HepG2 (cell line): Measurements from ENCODE around the gene PEX13. TPM values are rescaled to one million over a fixed set of nuclear protein-coding genes. Genes with fewer than 3 reads are reported as not detected.

Experiments
- BORCS8-MEF2B ChIP-seq: sonication (generic); formaldehyde crosslinking; IDR thresholded peaks from 2 replicates; pipeline ENCODE4 v1.8.0; 2022; ENCODE audit warnings: mild to moderate bottlenecking, missing genetic modification reagents
- ISX ChIP-seq: sonication (generic); formaldehyde crosslinking; conservative IDR thresholded peaks from 2 replicates; pipeline ENCODE4 v1.5.0; 2020; ENCODE audit warnings: missing genetic modification reagents
- MED1 ChIP-seq: sonication (generic); formaldehyde crosslinking; IDR thresholded peaks from 2 replicates; pipeline ENCODE4 v1.4.0; 2020; ENCODE audit warnings: missing genetic modification reagents
- ZMAT3 ChIP-seq: sonication (generic); formaldehyde crosslinking; conservative IDR thresholded peaks from 2 replicates; pipeline ENCODE4 v1.7.0; 2021; ENCODE audit warnings: missing genetic modification reagents
- ZNF282 ChIP-seq: fragments of 450-650 bp; IDR thresholded peaks from 2 replicates; pipeline ENCODE4 v1.6.1; 2018; ENCODE audit not compliant: partially characterized antibody
- polyA plus RNA-seq, 8 experiments: library from polyadenylated mRNA; depleted of rRNA in 3 of 8; stranded (reverse) in 7 of 8; unstranded in 1 of 8; fragments of >200 nt; fragmentation: Illumina TruSeq in 4 of 8; extraction: Trizol in 4 of 8; gene quantifications; 2 replicates each; pipeline versions ENCODE4 v1.2.1 to v1.2.3, GENCODE V29; 2011 to 2016; ENCODE audit warnings: low read depth in 4 of 8, missing spikeins in 1 of 8, mixed read lengths in 1 of 8; ENCODE audit not compliant: insufficient read depth in 1 of 8
- total RNA-seq, 5 experiments: library from RNA; depleted of rRNA; stranded (reverse); fragments of >200 nt; fragmentation: Illumina TruSeq; extraction: Trizol; gene quantifications; 2 replicates each; pipeline ENCODE4 v1.2.3, GENCODE V29; 2016; ENCODE audit warnings: low read depth in 1 of 5
- TF ChIP-seq, protein P1 (sequence below): IDR thresholded peaks from 2 replicates; pipeline ENCODE4 v1.6.1; 2016; ENCODE audit warnings: low read depth, missing genetic modification reagents, missing compliant biosample characterization
- TF ChIP-seq, protein P2 (sequence below): sonication (generic); formaldehyde crosslinking; conservative IDR thresholded peaks from 2 replicates; pipeline ENCODE4 v1.4.0; 2020; ENCODE audit warnings: missing genetic modification reagents
- TF ChIP-seq, protein P3 (sequence below): sonication (generic); formaldehyde crosslinking; IDR thresholded peaks from 2 replicates; pipeline ENCODE4 v1.4.0; 2020; ENCODE audit warnings: missing genetic modification reagents, borderline replicate concordance
- TF ChIP-seq, protein P4 (sequence below): fragments of 450-650 bp; IDR thresholded peaks from 2 replicates; pipeline ENCODE4 v1.6.1; 2016
- TF ChIP-seq, protein P5 (sequence below): IDR thresholded peaks from 2 replicates; pipeline ENCODE4 v1.6.1; 2016
- TF ChIP-seq, protein P6 (sequence below): sonication (generic); formaldehyde crosslinking; IDR thresholded peaks from 2 replicates; pipeline ENCODE4 v1.4.0; 2020; ENCODE audit warnings: low read depth, missing genetic modification reagents
- TF ChIP-seq, protein P7 (sequence below): sonication (generic); formaldehyde crosslinking; IDR thresholded peaks from 2 replicates; pipeline ENCODE4 v1.5.0; 2020; ENCODE audit warnings: missing genetic modification reagents

Gene PEX13
- total and polyA plus RNA-seq, 2 of the 13 experiments (the other 11 are each of a cell fraction or from before 2014, with no cell fraction given) = 47.9 to 75.9 TPM

DNA sequence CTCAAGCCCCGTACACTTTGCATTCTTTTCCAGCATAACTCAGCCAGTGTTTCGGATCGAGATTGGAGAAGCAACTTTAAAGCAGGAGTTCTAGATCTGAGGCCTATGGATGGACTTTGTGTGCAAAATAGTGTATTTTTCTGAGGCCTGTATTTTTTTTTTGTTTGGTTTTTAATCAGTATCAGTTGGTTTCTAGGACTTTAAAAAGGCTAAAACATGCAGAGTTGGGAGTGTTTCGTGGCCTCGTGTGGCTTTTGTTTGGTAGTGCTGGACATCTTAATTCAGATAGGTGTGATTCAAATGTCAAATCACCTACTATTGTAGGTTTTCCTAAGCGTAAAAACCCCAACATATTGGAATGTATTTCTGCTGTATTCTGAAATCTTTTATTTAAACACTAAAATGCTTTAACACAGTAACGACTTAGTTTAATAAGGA lies 817 bp downstream of the PEX13 start (continued):
- TF ChIP-seq, protein P1, sequence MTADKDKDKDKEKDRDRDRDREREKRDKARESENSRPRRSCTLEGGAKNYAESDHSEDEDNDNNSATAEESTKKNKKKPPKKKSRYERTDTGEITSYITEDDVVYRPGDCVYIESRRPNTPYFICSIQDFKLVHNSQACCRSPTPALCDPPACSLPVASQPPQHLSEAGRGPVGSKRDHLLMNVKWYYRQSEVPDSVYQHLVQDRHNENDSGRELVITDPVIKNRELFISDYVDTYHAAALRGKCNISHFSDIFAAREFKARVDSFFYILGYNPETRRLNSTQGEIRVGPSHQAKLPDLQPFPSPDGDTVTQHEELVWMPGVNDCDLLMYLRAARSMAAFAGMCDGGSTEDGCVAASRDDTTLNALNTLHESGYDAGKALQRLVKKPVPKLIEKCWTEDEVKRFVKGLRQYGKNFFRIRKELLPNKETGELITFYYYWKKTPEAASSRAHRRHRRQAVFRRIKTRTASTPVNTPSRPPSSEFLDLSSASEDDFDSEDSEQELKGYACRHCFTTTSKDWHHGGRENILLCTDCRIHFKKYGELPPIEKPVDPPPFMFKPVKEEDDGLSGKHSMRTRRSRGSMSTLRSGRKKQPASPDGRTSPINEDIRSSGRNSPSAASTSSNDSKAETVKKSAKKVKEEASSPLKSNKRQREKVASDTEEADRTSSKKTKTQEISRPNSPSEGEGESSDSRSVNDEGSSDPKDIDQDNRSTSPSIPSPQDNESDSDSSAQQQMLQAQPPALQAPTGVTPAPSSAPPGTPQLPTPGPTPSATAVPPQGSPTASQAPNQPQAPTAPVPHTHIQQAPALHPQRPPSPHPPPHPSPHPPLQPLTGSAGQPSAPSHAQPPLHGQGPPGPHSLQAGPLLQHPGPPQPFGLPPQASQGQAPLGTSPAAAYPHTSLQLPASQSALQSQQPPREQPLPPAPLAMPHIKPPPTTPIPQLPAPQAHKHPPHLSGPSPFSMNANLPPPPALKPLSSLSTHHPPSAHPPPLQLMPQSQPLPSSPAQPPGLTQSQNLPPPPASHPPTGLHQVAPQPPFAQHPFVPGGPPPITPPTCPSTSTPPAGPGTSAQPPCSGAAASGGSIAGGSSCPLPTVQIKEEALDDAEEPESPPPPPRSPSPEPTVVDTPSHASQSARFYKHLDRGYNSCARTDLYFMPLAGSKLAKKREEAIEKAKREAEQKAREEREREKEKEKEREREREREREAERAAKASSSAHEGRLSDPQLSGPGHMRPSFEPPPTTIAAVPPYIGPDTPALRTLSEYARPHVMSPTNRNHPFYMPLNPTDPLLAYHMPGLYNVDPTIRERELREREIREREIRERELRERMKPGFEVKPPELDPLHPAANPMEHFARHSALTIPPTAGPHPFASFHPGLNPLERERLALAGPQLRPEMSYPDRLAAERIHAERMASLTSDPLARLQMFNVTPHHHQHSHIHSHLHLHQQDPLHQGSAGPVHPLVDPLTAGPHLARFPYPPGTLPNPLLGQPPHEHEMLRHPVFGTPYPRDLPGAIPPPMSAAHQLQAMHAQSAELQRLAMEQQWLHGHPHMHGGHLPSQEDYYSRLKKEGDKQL (CRISPR knock-in tag) = no peak; the same call in 1 of the 2 replicates
- TF ChIP-seq, protein P2, sequence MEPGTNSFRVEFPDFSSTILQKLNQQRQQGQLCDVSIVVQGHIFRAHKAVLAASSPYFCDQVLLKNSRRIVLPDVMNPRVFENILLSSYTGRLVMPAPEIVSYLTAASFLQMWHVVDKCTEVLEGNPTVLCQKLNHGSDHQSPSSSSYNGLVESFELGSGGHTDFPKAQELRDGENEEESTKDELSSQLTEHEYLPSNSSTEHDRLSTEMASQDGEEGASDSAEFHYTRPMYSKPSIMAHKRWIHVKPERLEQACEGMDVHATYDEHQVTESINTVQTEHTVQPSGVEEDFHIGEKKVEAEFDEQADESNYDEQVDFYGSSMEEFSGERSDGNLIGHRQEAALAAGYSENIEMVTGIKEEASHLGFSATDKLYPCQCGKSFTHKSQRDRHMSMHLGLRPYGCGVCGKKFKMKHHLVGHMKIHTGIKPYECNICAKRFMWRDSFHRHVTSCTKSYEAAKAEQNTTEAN (CRISPR knock-in tag) = peak; percentile 94; the same call in 1 of the 2 replicates
- TF ChIP-seq, protein P3, sequence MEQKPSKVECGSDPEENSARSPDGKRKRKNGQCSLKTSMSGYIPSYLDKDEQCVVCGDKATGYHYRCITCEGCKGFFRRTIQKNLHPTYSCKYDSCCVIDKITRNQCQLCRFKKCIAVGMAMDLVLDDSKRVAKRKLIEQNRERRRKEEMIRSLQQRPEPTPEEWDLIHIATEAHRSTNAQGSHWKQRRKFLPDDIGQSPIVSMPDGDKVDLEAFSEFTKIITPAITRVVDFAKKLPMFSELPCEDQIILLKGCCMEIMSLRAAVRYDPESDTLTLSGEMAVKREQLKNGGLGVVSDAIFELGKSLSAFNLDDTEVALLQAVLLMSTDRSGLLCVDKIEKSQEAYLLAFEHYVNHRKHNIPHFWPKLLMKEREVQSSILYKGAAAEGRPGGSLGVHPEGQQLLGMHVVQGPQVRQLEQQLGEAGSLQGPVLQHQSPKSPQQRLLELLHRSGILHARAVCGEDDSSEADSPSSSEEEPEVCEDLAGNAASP (CRISPR knock-in tag) = peak; percentile 91; the same call in 1 of the 2 replicates
- TF ChIP-seq ZNF282 = no peak
- TF ChIP-seq, protein P4, sequence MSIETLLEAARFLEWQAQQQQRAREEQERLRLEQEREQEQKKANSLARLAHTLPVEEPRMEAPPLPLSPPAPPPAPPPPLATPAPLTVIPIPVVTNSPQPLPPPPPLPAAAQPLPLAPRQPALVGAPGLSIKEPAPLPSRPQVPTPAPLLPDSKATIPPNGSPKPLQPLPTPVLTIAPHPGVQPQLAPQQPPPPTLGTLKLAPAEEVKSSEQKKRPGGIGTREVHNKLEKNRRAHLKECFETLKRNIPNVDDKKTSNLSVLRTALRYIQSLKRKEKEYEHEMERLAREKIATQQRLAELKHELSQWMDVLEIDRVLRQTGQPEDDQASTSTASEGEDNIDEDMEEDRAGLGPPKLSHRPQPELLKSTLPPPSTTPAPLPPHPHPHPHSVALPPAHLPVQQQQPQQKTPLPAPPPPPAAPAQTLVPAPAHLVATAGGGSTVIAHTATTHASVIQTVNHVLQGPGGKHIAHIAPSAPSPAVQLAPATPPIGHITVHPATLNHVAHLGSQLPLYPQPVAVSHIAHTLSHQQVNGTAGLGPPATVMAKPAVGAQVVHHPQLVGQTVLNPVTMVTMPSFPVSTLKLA = peak; percentile 29; the same call in 1 of the 2 replicates
- TF ChIP-seq ISX (CRISPR knock-in tag) = 0 out of 2 replicates have a peak, but pooled peaks have one; percentile 65
- no peak for TF ChIP-seq BORCS8-MEF2B (CRISPR knock-in tag)
- TF ChIP-seq, protein P5, sequence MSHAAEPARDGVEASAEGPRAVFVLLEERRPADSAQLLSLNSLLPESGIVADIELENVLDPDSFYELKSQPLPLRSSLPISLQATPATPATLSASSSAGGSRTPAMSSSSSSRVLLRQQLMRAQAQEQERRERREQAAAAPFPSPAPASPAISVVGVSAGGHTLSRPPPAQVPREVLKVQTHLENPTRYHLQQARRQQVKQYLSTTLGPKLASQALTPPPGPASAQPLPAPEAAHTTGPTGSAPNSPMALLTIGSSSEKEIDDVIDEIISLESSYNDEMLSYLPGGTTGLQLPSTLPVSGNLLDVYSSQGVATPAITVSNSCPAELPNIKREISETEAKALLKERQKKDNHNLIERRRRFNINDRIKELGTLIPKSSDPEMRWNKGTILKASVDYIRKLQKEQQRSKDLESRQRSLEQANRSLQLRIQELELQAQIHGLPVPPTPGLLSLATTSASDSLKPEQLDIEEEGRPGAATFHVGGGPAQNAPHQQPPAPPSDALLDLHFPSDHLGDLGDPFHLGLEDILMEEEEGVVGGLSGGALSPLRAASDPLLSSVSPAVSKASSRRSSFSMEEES = peak; percentile 64; the same call in 1 of the 2 replicates
- TF ChIP-seq, protein P6, sequence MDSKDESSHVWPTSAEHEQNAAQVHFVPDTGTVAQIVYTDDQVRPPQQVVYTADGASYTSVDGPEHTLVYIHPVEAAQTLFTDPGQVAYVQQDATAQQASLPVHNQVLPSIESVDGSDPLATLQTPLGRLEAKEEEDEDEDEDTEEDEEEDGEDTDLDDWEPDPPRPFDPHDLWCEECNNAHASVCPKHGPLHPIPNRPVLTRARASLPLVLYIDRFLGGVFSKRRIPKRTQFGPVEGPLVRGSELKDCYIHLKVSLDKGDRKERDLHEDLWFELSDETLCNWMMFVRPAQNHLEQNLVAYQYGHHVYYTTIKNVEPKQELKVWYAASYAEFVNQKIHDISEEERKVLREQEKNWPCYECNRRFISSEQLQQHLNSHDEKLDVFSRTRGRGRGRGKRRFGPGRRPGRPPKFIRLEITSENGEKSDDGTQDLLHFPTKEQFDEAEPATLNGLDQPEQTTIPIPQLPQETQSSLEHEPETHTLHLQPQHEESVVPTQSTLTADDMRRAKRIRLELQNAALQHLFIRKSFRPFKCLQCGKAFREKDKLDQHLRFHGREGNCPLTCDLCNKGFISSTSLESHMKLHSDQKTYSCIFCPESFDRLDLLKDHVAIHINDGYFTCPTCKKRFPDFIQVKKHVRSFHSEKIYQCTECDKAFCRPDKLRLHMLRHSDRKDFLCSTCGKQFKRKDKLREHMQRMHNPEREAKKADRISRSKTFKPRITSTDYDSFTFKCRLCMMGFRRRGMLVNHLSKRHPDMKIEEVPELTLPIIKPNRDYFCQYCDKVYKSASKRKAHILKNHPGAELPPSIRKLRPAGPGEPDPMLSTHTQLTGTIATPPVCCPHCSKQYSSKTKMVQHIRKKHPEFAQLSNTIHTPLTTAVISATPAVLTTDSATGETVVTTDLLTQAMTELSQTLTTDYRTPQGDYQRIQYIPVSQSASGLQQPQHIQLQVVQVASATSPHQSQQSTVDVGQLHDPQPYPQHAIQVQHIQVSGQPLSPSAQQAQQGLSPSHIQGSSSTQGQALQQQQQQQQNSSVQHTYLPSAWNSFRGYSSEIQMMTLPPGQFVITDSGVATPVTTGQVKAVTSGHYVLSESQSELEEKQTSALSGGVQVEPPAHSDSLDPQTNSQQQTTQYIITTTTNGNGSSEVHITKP (CRISPR knock-in tag) = 0 out of 2 replicates have a peak, but pooled peaks have one; percentile 58
- peak; percentile 50; the same call in 1 of the 2 replicates for TF ChIP-seq ZMAT3 (CRISPR knock-in tag)
- TF ChIP-seq, protein P7, sequence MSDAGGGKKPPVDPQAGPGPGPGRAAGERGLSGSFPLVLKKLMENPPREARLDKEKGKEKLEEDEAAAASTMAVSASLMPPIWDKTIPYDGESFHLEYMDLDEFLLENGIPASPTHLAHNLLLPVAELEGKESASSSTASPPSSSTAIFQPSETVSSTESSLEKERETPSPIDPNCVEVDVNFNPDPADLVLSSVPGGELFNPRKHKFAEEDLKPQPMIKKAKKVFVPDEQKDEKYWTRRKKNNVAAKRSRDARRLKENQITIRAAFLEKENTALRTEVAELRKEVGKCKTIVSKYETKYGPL (CRISPR knock-in tag) = peak; percentile 89; the same call in 1 of the 2 replicates
- peak; percentile 97 for TF ChIP-seq MED1
